Neuronal stem cell (in vitro differentiated cells): ENCODE data around the gene RTEL1.

Source experiments
- DNase-seq: peaks from one replicate; pipeline ENCODE4 v3.0.0-alpha.2; 2013; ENCODE audit warnings: low spot score
- H2AFZ ChIP-seq: one replicate; pipeline ENCODE4 v1.6.1; 2013; ENCODE audit warnings: mild to moderate bottlenecking, low read length, inconsistent platforms
- H2AK5ac ChIP-seq: 2 replicates; pipeline ENCODE4 v1.6.1; 2013; ENCODE audit warnings: low read depth, mild to moderate bottlenecking, inconsistent platforms, low read length, moderate library complexity, mixed read lengths
- H2BK120ac ChIP-seq: 2 replicates; pipeline ENCODE4 v1.6.1; 2013; ENCODE audit warnings: low read depth, mild to moderate bottlenecking, inconsistent platforms, low read length, moderate library complexity, mixed read lengths
- H2BK12ac ChIP-seq: one replicate; pipeline ENCODE4 v1.6.1; 2013; ENCODE audit warnings: low read length, inconsistent platforms
- H2BK15ac ChIP-seq: 2 replicates; pipeline ENCODE4 v1.6.1; 2013; ENCODE audit warnings: mild to moderate bottlenecking, low read length, inconsistent platforms, mixed read lengths
- H2BK5ac ChIP-seq: one replicate; pipeline ENCODE4 v1.6.1; 2013; ENCODE audit warnings: inconsistent platforms, mild to moderate bottlenecking, low read length, moderate library complexity
- H3K14ac ChIP-seq: one replicate; pipeline ENCODE4 v1.6.1; 2013; ENCODE audit warnings: low read length, inconsistent platforms
- H3K18ac ChIP-seq: 2 replicates; pipeline ENCODE4 v1.6.1; 2013; ENCODE audit warnings: low read length, inconsistent platforms
- H3K23ac ChIP-seq: 2 replicates; pipeline ENCODE4 v1.6.1; 2013; ENCODE audit warnings: low read depth, mild to moderate bottlenecking, mixed read lengths, low read length, inconsistent platforms; ENCODE audit not compliant: poor library complexity
- H3K27ac ChIP-seq: replicated peaks from 3 replicates; pipeline ENCODE4 v1.5.1; 2013; ENCODE audit warnings: low read length, inconsistent platforms
- H3K27me3 ChIP-seq, 3 experiments: 2 replicates each; pipeline ENCODE4 v1.6.1; 2013; ENCODE audit warnings: low read length in 3 of 3, mild to moderate bottlenecking in 2 of 3, inconsistent platforms in 1 of 3, low read depth in 1 of 3, mixed read lengths in 1 of 3, moderate library complexity in 1 of 3; ENCODE audit not compliant: control insufficient read depth in 3 of 3, insufficient read depth in 3 of 3
- H3K36me3 ChIP-seq, 2 donors: replicated peaks in 1 of 2; 2 replicates each; pipeline ENCODE4 v1.6.1; 2013; ENCODE audit warnings: low read length in 2 of 2; ENCODE audit not compliant: control insufficient read depth in 2 of 2, insufficient read depth in 2 of 2
- H3K4ac ChIP-seq: 2 replicates; pipeline ENCODE4 v1.6.1; 2013; ENCODE audit warnings: inconsistent platforms, mild to moderate bottlenecking, low read length, moderate library complexity
- H3K4me1 ChIP-seq, 2 donors: 1 replicate in 1 of 2; 2 replicates in 1 of 2; pipeline ENCODE4 v1.6.1; 2013; ENCODE audit warnings: low read length in 2 of 2, low read depth in 1 of 2; ENCODE audit not compliant: control insufficient read depth in 2 of 2, insufficient read depth in 1 of 2
- H3K4me2 ChIP-seq: one replicate; pipeline ENCODE4 v1.6.1; 2013; ENCODE audit warnings: mild to moderate bottlenecking, low read length, inconsistent platforms; ENCODE audit not compliant: insufficient read depth, poor library complexity, severe bottlenecking
- H3K4me3 ChIP-seq, 2 donors: 2 replicates each; pipeline ENCODE4 v1.5.1; 2013; ENCODE audit warnings: low read length in 2 of 2, mild to moderate bottlenecking in 2 of 2, inconsistent platforms in 1 of 2, moderate library complexity in 1 of 2
- H3K79me1 ChIP-seq: one replicate; pipeline ENCODE4 v1.6.1; 2013; ENCODE audit warnings: low read depth, mild to moderate bottlenecking, inconsistent platforms, low read length, moderate library complexity
- H3K9ac ChIP-seq: one replicate; pipeline ENCODE4 v1.6.1; 2013; ENCODE audit warnings: mild to moderate bottlenecking, low read depth, low read length, inconsistent platforms; ENCODE audit not compliant: poor library complexity
- H3K9me3 ChIP-seq, 2 donors: replicated peaks in 1 of 2; 2 replicates each; pipeline versions ENCODE3 to v1.6.1; 2013; ENCODE audit warnings: low read length in 2 of 2, mild to moderate bottlenecking in 2 of 2, inconsistent platforms in 1 of 2, low read depth in 1 of 2, mixed read lengths in 1 of 2, moderate library complexity in 1 of 2; ENCODE audit not compliant: control insufficient read depth in 2 of 2, insufficient read depth in 1 of 2
- H4K8ac ChIP-seq: one replicate; pipeline ENCODE4 v1.6.1; 2013; ENCODE audit warnings: low read depth, mild to moderate bottlenecking, inconsistent platforms, low read length, moderate library complexity
- H4K91ac ChIP-seq: one replicate; pipeline ENCODE4 v1.6.1; 2013; ENCODE audit warnings: low read length, low read depth, mild to moderate bottlenecking, inconsistent platforms; ENCODE audit not compliant: poor library complexity
- WGBS, 2 donors: extraction: QIAGEN DNeasy Blood & Tissue Kit; methylation state at CpG; one replicate each; pipeline ENCODE4 v1.1.7; 2013; ENCODE audit warnings: missing lambda C conversion rate in 2 of 2, mixed read lengths in 1 of 2; ENCODE audit not compliant: insufficient read length in 2 of 2, insufficient replicate concordance in 1 of 2; ENCODE audit errors: extremely low coverage in 2 of 2; 5-methylcytosine and 5-hydroxymethylcytosine counted together

Gene RTEL1

DNA sequence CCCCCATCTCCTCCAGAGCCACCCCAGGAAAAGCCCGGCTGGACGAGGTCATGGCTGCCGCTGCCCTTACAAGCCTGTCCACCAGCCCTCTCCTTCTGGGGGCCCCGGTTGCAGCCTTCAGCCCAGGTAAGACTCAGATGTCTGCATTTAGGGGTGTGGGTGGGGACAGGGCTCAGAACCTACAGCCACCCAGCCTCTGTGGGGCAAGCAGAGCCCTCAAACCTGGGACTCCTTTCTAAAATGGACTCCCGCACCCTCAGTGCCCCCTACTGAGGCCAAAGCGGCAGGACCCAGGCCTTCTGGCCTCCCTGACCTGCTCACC lies 83.2 kb downstream of the RTEL1 start:
- no peak overlapping the region for H2BK12ac ChIP-seq
- no peaks in the 10 kb centered on the region for H3K27me3 ChIP-seq
- H3K4ac ChIP-seq, result no peak overlapping the region
- H2BK15ac ChIP-seq, result peak overlapping the region; percentile 67
- no peak overlapping the region for H2BK120ac ChIP-seq
- H2AK5ac ChIP-seq, result peak overlapping the region; percentile 100
- no peak overlapping the region for H2AFZ ChIP-seq
- H3K9me3 ChIP-seq, result no peaks in the 10 kb centered on the region
- H3K36me3 ChIP-seq, result peaks cover 10 to 57% of the 10 kb centered on the region in 2 donors
- H3K79me1 ChIP-seq, result peaks cover 18% of the 10 kb centered on the region
- H3K23ac ChIP-seq, result peak overlapping the region; percentile 85
- no peak overlapping the region for H4K91ac ChIP-seq
- no peak overlapping the region for H3K14ac ChIP-seq
- H2BK5ac ChIP-seq, result peak overlapping the region; percentile 98
- H4K8ac ChIP-seq, result no peak overlapping the region
- peak overlapping the region; percentile 89 for H3K4me2 ChIP-seq
- WGBS, 2 donors, result no CpG with 5 or more reads among the region's 6 CpGs
- H3K9ac ChIP-seq, result peak overlapping the region; percentile 97
- no peak for DNase-seq
- H3K4me1 ChIP-seq, result peaks cover 10 to 20% of the 10 kb centered on the region in 2 donors
- peak overlapping the region in 1 of 2 donors; percentile 69 for H3K4me3 ChIP-seq
- H3K18ac ChIP-seq, result peak overlapping the region; percentile 97
- H3K27ac ChIP-seq, result peak overlapping the region; percentile 94

DNA sequence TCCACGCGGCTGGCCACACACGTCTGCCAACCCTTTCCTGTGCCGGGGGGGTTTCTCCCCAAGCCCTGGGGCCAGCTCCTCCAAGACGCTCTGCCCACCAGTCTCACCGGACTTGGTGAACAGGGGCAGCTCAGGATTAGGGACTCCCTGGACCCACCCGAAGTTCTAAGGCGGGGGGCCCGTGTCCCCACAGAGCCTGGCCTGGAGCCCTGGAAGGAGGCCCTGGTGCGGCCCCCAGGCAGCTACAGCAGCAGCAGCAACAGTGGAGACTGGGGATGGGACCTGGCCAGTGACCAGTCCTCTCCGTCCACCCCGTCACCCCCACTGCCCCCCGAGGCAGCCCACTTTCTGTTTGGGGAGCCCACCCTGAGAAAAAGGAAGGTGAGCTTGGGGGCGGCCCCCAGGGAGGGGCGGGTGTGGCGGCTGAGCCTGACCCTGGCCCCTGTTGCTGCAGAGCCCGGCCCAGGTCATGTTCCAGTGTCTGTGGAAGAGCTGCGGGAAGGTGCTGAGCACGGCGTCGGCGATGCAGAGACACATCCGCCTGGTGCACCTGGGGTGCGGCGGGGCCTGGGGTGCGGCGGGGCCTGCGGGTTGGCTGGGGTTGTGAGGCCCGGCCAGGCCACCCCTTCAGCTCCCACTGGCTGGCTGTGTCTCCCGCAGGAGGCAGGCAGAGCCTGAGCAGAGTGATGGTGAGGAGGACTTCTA lies 83.7 kb downstream of the RTEL1 start:
- Histone ChIP-seq H2BK12ac (no peak overlapping the region), H3K23ac (peak overlapping the region; percentile 96), H3K14ac (no peak overlapping the region), H3K9me3 (no peaks in the 10 kb centered on the region), H3K4ac (no peak overlapping the region), H3K36me3 (peaks cover 10 to 57% of the 10 kb centered on the region in 2 donors), H3K27ac (no peak overlapping the region), H2AK5ac (peak overlapping the region; percentile 100), H2BK5ac (peak overlapping the region; percentile 98), H2BK15ac (peak overlapping the region; percentile 6), H2AFZ (no peak overlapping the region), H3K27me3 (no peaks in the 10 kb centered on the region), H3K18ac (peak overlapping the region; percentile 97), H4K8ac (no peak overlapping the region), H3K4me2 (peak overlapping the region; percentile 89), H3K4me3 (peak overlapping the region in 1 of 2 donors; percentile 69), H3K9ac (peak overlapping the region; percentile 21), H3K4me1 (peaks cover 10 to 20% of the 10 kb centered on the region in 2 donors), H4K91ac (no peak overlapping the region), H3K79me1 (peaks cover 21% of the 10 kb centered on the region), H2BK120ac (no peak overlapping the region)
- no peak for DNase-seq
- no CpG with 5 or more reads among the region's 30 CpGs for WGBS, 2 donors

DNA sequence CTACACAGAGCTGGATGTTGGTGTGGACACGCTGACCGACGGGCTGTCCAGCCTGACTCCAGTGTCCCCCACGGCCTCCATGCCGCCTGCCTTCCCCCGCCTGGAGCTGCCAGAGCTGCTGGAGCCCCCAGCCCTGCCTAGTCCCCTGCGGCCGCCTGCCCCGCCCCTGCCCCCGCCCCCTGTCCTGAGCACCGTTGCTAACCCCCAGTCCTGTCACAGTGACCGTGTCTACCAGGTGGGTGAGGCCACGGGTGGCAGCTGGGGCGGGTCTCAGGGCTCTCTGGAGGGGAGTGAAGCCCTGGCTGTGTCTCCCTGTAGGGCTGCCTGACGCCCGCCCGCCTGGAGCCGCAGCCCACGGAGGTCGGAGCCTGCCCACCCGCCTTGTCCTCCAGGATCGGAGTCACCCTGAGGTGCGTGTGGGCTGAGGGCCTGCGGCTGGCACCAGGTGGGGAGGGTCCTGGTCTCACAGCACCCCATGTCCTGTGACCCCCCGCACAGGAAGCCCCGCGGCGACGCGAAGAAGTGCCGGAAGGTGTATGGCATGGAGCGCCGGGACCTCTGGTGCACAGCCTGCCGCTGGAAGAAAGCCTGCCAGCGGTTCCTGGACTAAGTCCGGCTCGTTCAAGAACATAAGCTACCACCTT lies 84.4 kb downstream of the RTEL1 start:
- Histone ChIP-seq H4K8ac (no peak overlapping the region), H3K9ac (no peak overlapping the region), H3K79me1 (peaks cover 19% of the 10 kb centered on the region), H2BK5ac (no peak overlapping the region), H3K18ac (no peak overlapping the region), H2BK12ac (peak overlapping the region; percentile 10), H3K23ac (peak overlapping the region; percentile 96), H3K4me3 (peak overlapping the region in 1 of 2 donors; percentile 6), H3K9me3 (no peaks in the 10 kb centered on the region), H3K36me3 (peaks cover 10 to 57% of the 10 kb centered on the region in 2 donors), H2AFZ (no peak overlapping the region), H3K4me1 (peaks cover 10 to 16% of the 10 kb centered on the region in 2 donors), H3K27me3 (no peaks in the 10 kb centered on the region), H3K27ac (peak overlapping the region; percentile 22), H2BK15ac (no peak overlapping the region), H3K4ac (no peak overlapping the region), H2AK5ac (peak overlapping the region; percentile 90), H2BK120ac (no peak overlapping the region), H4K91ac (no peak overlapping the region), H3K4me2 (no peak overlapping the region), H3K14ac (peak overlapping the region; percentile 21)
- WGBS, 2 donors, result no CpG with 5 or more reads among the region's 37 CpGs
- DNase-seq, result no peak

DNA sequence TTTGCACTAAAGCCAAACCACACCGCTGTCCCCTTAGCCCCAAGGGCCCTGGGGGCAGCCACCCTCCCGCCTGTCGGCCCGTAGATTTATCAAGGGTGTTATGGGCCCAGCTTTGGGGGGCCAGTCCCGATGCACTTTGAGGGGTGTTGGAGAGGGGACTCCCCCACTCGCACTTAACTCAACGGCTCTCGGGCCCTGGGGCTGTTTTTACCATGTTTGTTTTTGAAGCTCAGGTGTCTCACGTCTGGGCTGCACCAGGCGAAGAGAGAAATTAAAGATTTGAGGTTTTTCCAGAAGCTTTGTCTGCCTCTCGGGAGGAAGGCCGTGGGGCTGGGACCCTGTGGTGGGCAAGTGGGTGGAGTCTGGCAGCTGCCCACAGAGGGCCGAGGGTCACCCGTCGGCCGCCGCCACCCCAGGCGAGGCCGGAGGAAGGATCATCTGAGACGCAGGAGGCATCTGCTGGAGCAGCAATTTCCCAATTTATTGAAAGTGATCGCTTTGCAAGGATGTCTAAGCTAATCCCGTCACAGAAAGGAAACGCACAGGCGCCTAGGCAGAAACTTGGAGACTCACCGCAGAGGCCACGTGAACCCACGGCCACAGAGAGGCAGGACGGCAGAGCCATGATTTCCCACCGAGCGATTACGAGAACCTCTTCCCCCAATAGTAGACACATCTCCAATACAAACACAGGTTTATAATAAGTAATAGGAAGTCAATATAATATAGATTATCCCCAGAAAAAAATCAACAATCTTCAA lies 85.3 kb downstream of the RTEL1 start:
- no peak for DNase-seq
- WGBS, 2 donors, result no CpG with 5 or more reads among the region's 31 CpGs

More for the DNA sequence above, 85.3 kb downstream of the RTEL1 start:
- H2AK5ac ChIP-seq, result no peak overlapping the region
- H3K23ac ChIP-seq, result no peak overlapping the region
- H2BK120ac ChIP-seq, result no peak overlapping the region
- no peaks in the 10 kb centered on the region for H3K9me3 ChIP-seq
- no peak overlapping the region for H4K8ac ChIP-seq
- no peak overlapping the region for H3K4me2 ChIP-seq
- no peak overlapping the region for H3K9ac ChIP-seq
- no peak overlapping the region for H2BK15ac ChIP-seq
- H2AFZ ChIP-seq, result no peak overlapping the region
- no peak overlapping the region for H2BK5ac ChIP-seq
- no peak overlapping the region for H4K91ac ChIP-seq
- no peak overlapping the region for H3K27ac ChIP-seq
- H3K79me1 ChIP-seq, result peaks cover 17% of the 10 kb centered on the region
- no peak overlapping the region for H3K4ac ChIP-seq
- H2BK12ac ChIP-seq, result no peak overlapping the region
- H3K4me3 ChIP-seq, result no peak overlapping the region
- no peaks in the 10 kb centered on the region for H3K27me3 ChIP-seq
- H3K18ac ChIP-seq, result no peak overlapping the region
- H3K14ac ChIP-seq, result no peak overlapping the region
- H3K36me3 ChIP-seq, result peaks cover 10 to 57% of the 10 kb centered on the region in 2 donors
- H3K4me1 ChIP-seq, result peaks cover 8 to 10% of the 10 kb centered on the region in 2 donors
